Anterior cingulate cortex (tissue), 58 donors: ENCODE measurements around the gene ZNF780A.
A peak's percentile ranks its signal among the peaks of the same experiment; 100 is the strongest.
"Not testable (repeated sequence)": the region's sequence is repeated elsewhere in the genome, so short reads cannot be mapped to it uniquely, and the experiment has no call there.

Experiments
- DNase-seq, 58 donors: peaks; one replicate each; lab custom pipeline; 2025; lab: John Stamatoyannopoulos, UW

ZNF780A gene

DNA sequence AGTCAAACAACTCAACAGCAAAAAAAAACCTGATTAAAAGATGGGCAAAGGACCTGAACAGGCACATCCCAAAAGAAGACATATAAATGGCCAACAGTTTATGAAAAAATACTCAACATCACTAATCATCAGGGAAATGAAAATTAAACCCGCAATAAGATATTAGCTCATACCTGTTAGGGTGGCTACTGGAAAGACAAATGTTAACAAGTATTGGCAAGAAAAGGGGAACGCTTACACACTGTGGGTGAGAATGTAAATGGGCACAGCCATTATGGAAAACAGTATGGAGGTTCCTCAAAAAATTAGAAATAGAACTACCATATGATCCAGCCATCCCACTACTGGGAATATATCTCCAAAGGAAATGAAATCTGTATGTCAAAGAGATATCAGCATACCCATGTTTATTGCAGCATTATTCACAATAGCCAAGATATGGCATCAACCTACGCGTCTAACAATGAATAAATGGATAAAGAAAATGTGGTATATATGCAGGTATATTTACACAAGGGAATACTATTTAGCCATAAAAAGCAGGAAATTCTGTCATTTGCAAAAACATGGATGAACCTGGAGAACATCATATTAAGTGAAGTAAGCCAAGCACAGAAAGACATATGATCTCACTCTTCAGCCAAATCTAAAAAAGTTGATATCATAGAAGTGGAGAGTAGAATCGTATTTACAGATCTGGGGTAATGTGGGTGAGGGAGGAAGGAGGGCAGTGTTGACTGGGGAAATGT lies 2.3 kb downstream of the ZNF780A start:
- no peak for DNase-seq

DNA sequence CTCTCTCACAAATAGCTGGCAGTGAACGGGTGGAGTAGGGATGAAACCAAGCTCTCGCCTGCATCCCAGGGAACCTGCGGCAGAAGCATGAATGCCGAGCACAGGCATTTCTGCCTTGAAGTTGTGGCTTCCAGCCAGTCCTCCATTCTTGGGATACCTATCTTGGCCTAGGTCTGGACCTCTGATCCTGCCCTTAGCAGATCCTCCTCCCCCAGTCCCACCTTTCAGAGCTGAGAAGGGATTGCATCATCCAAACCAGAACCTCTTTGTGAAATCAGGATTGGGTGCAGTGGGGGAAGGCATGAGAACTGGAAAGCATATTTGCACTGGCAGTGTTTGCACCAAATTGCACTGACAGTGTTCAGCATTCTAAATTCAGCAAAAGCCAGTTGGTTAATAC lies 5.8 kb downstream of the ZNF780A start:
- DNase-seq, result no peak

DNA sequence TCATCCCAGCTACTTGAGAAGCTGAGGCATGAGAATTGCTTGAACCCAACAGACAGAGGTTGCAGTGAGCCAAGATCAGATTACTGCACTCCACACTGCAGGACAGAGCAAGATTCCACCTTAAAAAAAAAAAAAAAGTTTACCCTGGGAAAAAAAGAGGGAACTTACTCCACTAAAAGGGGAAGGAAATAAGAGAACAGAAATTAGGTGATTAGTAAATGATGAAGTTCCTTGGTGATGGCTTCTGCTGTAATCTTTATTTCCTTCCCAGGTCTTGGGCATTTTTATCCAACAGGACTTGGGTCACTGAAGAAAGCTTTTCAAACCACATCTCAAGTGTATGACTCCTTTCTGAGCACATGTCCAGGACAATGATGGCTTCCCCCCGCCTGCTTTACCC lies 9.3 kb downstream of the ZNF780A start:
- DNase-seq, result no peak

DNA sequence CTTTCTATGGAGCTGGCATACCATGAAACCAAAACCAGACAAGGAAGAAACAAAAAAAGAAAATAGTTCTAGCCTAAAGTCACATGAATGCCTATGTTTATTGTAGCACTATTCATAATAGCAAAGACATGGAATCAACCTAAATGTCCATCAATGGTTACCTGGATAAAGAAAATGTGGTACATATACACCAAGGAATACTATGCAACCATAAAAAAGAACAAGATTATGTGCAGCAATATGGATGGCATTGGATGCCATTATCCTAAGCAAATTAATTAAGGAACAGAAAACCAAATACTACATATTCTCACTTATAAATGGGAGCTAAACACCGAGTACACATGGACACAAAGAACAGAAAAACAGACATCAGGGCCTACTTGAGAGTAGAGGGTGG lies 10.5 kb downstream of the ZNF780A start:
- no peak for DNase-seq

DNA sequence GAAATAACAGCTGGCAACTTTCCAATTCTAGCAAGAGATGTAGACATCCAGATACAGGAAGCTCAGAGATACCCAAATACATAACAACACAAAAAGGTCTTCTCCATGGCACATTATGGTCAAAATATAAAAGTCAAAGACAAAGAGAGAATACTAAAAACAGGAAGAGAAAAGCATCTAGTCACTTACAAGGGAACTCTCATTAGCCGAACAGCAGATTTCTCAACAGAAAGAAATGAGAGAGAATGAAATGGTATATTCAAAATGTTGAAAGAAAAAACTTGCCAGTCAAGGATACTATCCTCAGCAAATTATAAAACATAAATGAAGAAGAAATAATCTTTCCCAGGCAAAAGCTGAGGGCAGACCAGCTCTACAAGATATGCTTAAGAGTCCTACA lies 12.4 kb downstream of the ZNF780A start:
- DNase-seq, result no peak

DNA sequence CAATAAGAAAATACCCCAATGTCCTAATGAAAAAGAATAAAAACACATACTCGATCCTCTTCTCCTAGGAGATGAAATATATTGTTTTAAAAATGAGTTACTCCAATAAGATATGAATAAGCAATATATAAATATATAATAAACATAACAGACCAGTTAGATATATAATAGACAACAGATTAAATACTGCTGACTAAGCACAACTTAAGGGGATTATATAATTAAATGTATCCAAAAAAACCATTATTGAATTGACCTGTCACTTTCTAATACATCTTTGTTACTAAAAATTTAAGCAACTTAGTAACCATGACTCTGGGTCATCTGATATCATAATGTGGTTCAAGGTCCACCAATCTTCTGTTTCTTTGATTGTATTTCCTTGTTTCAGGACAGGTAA lies 20.7 kb downstream of the ZNF780A start:
- no peak for DNase-seq

DNA sequence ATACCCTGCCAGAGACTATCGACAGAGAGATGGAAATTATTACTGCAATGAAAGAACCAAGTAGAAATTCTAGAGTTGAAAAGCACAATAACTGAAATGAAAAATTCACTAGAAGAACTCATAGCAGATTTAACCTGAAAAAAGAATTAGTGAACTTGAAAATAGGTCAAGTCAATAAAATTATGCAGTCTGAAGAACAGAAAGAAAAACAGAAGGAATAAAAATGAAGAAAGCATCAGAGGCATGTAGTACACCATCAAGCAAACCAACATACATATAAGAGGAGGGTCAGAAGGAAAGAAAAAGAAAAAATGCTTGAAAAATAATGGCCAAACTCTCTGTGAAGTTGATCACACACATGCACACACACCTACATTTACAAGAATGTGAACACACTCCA lies 31.1 kb downstream of the ZNF780A start:
- no peak for DNase-seq

DNA sequence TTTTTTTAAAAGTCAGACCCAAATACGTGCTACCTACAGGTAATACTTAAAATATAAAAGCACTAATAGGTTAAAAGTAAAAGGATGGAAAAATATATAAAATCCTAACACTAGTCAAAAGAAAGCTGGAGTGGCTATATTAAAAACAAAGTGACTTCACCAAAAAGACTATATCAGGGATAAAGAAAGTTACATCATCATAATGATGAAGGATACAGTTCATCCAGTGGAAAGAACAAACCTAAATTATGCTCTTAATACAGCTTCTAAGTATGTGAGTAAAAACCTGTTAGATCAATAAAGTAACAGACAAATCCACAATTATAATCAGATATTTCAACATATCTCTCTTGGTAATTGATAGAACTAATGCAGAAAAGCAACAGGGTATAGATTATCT lies 33.6 kb downstream of the ZNF780A start:
- no peak for DNase-seq

DNA sequence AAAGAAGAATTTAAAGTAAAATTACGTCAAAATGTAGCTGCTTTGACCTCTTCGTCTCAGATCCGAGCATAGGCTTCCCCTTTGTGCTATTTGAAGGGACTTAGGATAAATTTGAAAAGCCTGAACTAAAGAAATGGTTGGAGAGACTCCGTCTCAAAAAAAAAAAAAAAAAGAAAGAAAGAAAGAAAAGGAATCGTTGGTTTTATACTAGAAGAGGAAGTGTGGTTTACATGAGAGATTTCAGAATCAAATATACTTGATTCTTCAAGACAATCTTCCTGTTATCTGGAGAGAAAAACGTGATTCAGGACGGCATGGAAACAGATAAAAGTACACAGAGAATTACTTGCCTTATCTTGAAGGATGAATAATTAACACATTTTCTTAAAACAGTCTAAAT lies 34.2 kb downstream of the ZNF780A start:
- DNase-seq, result no peak

DNA sequence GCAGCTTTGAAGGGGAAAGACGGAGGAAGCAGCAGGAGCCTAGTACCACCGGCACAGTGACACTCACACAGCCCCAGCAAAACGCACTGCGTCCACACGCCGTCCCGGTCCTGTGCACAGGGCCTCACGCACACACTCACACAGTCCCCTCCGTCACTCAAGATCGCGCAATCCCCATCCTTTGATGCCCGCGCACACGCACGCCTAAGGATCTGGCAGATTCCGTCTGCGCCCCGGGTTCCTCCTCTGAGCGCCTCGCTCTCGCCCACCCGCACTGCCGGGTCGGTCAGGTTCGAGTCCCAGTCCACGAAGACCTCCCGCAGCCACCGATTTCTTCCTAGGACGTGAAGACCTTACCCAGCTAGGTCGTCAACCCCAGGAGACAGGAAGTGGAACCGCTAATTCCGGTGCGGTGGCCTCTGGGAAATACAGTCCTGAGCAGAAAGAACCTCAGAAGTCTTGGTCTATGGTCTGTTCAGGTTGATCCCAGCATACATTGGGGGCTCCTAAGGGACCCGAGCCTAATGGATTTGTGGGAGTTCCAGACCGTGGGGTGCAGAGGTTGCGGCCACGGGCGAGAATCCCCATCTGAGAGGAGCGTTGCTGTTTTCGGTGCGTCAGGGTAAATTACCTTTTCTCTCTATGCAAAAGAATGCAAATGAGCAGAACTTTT lies 34.8 kb downstream of the ZNF780A start, which contains the start of gene ZNF780B:
TSS of gene ZNF780B (minus strand) at position 400 of the 673 bp plus-strand sequence. CDS start 5,899 bp downstream, outside the sequence.
- DNase-seq, result peak in 57 of 58 donors; percentile 13 to 88 (median 58)

DNA sequence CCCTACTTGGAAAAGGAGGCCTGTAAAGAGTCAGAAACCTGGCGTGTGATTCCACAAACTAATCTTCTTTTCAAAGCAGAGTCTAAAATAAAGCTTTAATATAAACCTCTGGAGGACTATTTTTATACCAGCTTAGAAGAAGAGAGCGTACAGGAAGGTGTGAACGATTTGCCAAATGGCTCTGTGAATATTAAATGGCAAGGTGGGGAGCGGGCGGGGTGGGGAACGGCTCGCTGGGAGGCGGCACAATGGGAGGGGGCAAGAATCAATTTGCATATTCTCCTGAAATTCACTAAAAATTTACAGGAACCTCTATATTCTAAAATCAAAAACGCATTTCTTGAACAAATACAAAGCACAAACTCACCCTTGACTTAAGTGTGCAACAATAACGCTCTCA lies 35.7 kb downstream of the ZNF780A start:
- DNase-seq, result no peak

DNA sequence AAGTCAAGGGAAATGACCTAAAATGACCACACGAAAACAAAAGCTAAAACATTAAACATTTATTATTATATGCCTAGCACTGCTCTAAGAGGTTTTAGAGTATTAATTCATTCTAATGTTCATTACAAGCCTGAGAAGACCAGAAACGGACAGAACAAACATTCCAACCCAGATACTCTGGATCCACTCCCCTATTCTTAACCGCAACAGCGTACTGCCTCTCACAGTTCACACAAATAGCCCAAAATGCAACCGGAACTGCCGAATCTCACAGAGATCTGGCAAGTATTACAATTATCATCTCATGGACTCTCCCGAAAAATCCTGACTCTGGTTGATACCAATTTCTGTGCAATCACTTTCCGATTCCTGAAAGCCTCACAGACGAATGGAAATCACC lies 36.1 kb downstream of the ZNF780A start:
- DNase-seq, result no peak

DNA sequence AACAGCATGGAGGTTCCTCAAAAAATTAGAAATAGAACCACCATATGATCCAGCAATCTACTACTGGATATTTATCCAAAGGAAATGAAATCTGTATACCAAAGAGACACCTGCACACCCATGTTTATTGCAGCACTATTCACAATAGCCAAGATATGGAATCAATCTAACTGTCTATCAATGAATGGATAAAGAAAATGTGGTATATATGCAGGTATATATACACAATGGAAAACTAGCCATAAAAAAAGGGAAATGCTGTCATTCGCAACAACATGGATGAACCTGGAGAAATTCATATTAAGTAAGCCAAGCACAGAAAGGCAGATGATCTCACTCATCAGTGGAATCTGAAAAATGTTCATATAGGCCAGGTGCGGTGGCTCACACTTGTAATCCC lies 37.3 kb downstream of the ZNF780A start:
- DNase-seq, result no peak

DNA sequence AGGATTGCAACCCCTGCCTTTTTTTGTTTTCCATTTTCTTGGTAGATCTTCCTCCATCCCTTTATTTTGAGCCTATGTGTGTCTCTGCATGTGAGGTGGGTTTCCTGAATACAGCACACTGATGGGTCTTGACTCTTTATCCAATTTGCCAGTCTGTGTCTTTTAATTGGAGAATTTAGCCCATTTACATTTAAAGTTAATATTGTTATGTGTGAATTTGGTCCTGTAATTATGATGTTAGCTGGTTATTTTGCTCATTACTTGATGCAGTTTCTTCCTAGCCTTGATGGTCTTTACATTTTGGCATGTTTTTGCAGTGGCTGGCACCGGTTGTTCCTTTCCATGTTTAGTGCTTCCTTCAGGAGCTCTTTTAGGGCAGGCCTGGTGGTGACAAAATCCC lies 49.0 kb downstream of the ZNF780A start:
- not testable (repeated sequence) for DNase-seq

DNA sequence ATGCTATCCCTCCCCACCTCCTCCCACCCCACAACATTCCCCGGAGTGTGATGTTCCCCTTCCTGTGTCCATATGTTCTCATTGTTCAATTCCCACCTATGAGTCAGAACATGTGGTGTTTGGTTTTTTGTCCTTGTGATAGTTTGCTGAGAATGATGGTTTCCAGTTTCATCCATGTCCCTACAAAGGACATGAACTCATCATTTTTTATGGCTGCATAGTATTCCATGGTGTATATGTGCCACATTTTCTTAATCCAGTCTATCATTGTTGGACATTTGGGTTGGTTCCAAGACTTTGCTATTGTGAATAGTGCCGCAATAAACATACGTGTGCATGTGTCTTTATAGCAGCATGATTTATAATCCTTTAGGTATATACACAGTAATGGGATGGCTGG lies 52.7 kb downstream of the ZNF780A start:
- not testable (repeated sequence) for DNase-seq

DNA sequence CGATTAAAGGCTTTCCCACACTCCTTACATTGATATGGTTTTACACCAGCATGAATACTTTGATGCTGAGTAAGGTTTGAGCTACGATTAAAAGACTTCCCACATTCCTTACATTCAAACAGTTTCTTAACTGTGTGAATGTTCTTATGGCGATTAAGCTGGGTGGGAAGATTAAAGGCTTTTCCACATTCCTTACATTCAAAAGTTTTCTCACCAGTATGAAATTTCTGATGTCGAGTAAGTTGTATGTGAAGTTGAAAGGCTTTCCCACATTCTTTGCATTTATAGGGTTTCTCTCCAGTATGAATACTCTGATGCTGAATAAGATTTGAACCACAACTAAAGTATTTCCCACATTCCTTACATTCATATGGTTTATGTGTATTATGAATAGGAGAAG lies 54.7 kb downstream of the ZNF780A start:
- no peak for DNase-seq

DNA sequence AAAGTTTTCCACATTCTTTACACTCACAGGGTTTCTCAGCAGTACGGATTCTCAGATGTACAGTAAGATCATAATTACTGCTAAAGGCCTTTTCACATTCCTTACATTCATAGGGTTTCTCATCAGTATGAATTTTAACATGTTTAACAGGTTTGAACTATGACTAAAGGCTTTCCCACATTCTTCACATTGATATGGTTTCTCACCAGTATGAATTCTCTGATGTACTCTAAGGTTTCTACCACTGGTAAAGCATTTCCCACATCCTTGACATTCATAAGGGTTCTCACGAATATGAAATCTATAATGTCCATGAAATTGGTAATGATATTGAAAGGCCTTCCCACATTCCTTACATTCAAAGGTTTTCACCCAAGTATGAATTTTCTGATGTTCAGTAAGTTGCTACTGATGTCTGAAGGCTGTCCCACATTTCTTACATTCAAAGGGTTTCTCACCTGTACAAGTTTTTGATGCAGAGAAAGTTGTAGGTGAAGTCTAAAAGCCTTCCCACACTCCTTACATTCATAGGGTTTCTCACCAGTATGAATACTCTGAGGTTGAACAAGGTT lies 56.7 kb downstream of the ZNF780A start:
- no peak for DNase-seq

DNA sequence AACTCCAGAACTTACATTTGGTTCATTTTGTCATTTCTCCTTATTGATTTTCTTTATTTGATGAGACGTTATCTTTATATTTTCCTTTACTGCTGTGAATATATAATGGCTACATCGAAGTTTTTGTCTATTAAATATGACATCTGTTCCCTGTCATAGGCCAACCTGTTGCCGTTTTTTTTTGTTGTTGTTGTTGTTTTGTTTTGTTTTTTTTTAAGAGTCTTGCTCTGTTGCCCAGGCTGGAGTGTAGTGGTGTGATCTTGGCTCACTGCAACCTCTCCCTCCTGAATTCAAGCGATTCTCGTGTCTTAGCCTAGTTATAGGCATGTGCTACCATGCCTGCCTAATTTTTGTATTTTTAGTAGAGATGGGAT lies 64.2 kb downstream of the ZNF780A start:
- DNase-seq, result no peak

DNA sequence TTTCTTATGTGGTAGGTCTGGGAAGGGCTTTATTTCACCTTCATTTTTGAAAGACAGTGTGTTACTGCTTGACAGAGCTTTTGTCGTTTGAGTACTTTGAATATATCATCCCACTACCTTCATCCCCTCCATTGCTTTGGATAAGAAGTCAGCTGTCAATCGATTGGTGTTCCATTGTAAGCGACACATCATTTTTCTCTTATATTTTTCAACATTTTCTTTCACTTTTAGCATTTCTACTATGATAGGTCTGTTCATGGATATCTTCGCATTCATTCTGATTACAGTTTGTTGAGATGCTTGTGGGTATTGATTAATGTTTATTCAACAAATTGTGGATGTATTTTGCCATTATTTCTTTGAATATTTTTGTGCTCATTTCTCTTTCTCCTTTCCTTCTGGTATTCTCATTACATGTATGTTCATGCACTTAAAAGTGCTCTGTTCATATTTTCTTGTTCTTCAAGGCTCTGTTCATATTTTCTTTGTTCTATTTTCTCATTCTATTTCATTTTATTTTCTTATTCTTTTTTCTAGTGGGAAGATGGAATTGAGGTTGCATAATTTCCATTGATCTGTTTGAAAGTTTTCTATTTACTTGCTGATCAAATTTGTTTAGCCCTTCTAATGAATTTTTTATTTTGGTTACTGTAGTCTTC lies 64.7 kb downstream of the ZNF780A start:
- no peak for DNase-seq

DNA sequence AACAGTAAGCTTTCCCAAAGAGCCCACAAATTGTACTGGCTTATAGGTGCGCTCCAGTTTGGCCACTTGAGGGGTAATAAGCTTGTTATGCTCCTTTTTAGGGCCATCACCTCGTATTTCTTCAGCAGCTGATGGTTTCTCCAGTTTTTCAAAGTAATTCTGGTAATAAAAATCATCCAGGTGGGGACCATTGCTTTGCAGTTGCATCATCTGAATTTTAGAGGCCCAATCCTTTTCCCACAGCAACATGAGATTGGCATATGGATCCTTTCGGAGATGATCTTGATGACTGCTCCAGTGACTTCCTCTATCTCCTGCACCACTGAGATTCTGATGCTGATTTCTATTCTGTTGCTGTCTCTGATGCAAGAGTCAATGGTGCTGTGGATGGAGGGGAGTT lies 66.8 kb downstream of the ZNF780A start:
- DNase-seq, result no peak
